ENCODE data around the gene DRC7. TPM values are rescaled to one million over a fixed set of nuclear protein-coding genes. Genes with fewer than 3 reads are reported as not detected.

Gene DRC7
- polyA plus RNA-seq, 1 donor, result 0.22 TPM

DNA sequence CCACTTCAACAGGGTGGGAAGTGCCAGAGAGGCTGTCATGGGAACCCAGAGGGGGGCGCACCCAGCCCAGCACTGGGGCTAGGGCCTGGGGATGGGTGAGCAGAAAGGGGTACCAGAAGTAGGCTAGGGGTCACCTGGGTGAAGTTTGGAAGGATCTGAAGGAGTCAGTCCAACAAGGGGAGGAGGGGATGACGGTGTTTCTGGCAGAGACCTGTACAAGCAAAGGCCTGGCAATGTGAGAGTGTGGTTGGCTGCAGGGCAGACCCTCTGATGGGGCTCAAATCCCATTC lies 27.5 kb downstream of the DRC7 start:
- Histone ChIP-seq H3K9me3 (ENCODE audit: control insufficient read depth, low read depth, low read length) (no peaks in the 10 kb centered on the region), H3K27me3 (ENCODE audit: control insufficient read depth, insufficient read depth, low read length) (no peaks in the 10 kb centered on the region), H3K4me1 (ENCODE audit: control insufficient read depth, insufficient read depth, low read length) (no peaks in the 10 kb centered on the region), H3K27ac (ENCODE audit: low read length) (no peak overlapping the region), H3K36me3 (ENCODE audit: control insufficient read depth, insufficient read depth, low read length) (no peaks in the 10 kb centered on the region), H3K4me3 (ENCODE audit: low read length) (no peak overlapping the region)
- WGBS (ENCODE audit: insufficient coverage, low lambda C conversion rate), result no CpG with 5 or more reads among the region's 2 CpGs
- no peak for DNase-seq

DNA sequence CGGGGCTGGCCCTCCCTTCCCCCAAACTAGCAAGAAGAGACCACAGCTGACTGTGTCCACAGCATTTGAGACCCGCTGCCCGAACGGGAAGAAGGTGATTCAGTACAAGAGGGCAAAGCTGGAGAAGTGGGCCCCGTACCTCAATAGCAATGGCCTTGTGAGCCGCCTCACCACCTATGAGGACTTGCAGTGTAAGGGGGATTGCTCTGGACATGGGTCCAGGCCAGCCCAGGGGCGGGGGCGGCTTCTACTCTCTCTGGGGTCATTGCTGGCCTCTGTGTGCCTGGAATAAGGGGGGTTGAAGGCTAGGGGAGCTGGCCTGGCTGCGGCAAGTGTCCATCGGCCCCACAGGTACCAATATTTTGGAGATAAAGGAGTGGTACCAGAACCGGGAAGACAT lies 28.0 kb downstream of the DRC7 start:
- H3K4me1 ChIP-seq (ENCODE audit: control insufficient read depth, insufficient read depth, low read length), result no peaks in the 10 kb centered on the region
- no CpG with 5 or more reads among the region's 11 CpGs for WGBS (ENCODE audit: insufficient coverage, low lambda C conversion rate)

DNA sequence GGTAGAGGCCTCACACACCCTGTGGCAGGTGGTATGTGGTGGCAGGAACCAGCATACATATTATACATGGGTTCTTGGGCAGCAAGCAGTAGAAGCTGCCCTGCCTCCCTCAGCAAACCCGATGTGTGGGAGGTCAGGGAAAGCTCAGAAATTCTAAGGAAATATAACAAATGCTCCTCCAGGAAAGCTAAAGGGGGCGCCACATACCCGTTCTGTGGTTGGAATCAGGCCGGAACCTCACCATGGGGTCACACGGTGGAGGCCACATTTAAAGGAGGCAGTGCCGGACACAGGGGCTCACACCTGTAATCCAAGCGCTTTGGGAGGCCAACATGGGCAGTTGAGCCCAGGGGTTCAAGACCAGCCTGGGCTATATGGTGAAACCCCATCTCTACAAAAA lies 28.6 kb downstream of the DRC7 start:
- Histone ChIP-seq H3K9me3 (ENCODE audit: control insufficient read depth, low read depth, low read length) (no peaks in the 10 kb centered on the region), H3K4me3 (ENCODE audit: low read length) (no peak overlapping the region), H3K4me1 (ENCODE audit: control insufficient read depth, insufficient read depth, low read length) (no peaks in the 10 kb centered on the region), H3K27ac (ENCODE audit: low read length) (no peak overlapping the region), H3K36me3 (ENCODE audit: control insufficient read depth, insufficient read depth, low read length) (no peaks in the 10 kb centered on the region), H3K27me3 (ENCODE audit: control insufficient read depth, insufficient read depth, low read length) (no peaks in the 10 kb centered on the region)
- no peak for DNase-seq
- no CpG with 5 or more reads among the region's 7 CpGs for WGBS (ENCODE audit: insufficient coverage, low lambda C conversion rate)

More for the DNA sequence above, 28.0 kb downstream of the DRC7 start:
- H3K9me3 ChIP-seq (ENCODE audit: control insufficient read depth, low read depth, low read length), result no peaks in the 10 kb centered on the region
- no peaks in the 10 kb centered on the region for H3K36me3 ChIP-seq (ENCODE audit: control insufficient read depth, insufficient read depth, low read length)
- DNase-seq, result no peak
- H3K27ac ChIP-seq (ENCODE audit: low read length), result no peak overlapping the region
- H3K27me3 ChIP-seq (ENCODE audit: control insufficient read depth, insufficient read depth, low read length), result no peaks in the 10 kb centered on the region
- H3K4me3 ChIP-seq (ENCODE audit: low read length), result no peak overlapping the region

DNA sequence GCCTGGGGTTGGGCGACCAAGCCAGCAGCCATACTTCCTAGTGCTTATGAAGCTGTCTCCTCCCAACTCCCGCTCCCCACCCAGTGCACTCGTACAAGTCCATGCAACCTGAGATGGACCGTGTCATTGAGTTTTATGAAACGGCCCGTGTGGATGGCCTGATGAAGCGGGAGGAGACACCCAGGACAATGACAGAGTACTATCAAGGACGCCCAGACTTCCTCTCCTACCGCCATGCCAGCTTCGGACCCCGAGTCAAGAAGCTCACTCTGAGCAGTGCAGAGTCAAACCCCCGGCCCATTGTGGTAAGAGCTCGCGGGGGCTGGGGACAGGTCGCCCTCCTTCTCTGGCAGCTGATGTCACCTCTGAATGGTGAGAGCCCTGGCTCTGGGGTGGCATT lies 29.9 kb downstream of the DRC7 start:
- Histone ChIP-seq H3K4me3 (ENCODE audit: low read length) (no peak overlapping the region), H3K9me3 (ENCODE audit: control insufficient read depth, low read depth, low read length) (no peaks in the 10 kb centered on the region), H3K27ac (ENCODE audit: low read length) (no peak overlapping the region), H3K36me3 (ENCODE audit: control insufficient read depth, insufficient read depth, low read length) (no peaks in the 10 kb centered on the region), H3K4me1 (ENCODE audit: control insufficient read depth, insufficient read depth, low read length) (no peaks in the 10 kb centered on the region), H3K27me3 (ENCODE audit: control insufficient read depth, insufficient read depth, low read length) (no peaks in the 10 kb centered on the region)
- no CpG with 5 or more reads among the region's 15 CpGs for WGBS (ENCODE audit: insufficient coverage, low lambda C conversion rate)
- DNase-seq, result no peak

DNA sequence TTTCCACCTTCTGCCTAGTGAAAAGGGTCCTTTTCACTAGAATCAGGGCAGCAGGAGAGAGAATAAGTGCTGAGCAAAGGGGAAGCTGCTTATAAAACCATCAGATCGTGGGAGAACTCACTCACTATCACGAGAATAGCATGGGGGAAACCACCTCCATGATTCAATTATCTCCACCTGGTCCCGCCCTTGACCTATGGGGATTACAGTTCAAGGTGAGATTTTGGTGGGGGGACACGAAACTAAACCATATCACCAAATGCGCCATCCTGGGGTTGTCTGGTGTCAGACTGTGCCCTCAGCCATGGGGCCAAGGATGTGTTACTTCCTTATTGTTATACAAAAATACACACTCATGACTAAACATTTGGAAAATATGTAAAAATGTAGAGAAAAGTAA lies 30.5 kb downstream of the DRC7 start:
- WGBS (ENCODE audit: insufficient coverage, low lambda C conversion rate), result 80% methylated on average over 1 of the region's 5 CpGs
- H3K9me3 ChIP-seq (ENCODE audit: control insufficient read depth, low read depth, low read length), result no peaks in the 10 kb centered on the region
- H3K27ac ChIP-seq (ENCODE audit: low read length), result no peak overlapping the region
- no peaks in the 10 kb centered on the region for H3K4me1 ChIP-seq (ENCODE audit: control insufficient read depth, insufficient read depth, low read length)
- H3K4me3 ChIP-seq (ENCODE audit: low read length), result no peak overlapping the region
- no peak for DNase-seq
- no peaks in the 10 kb centered on the region for H3K36me3 ChIP-seq (ENCODE audit: control insufficient read depth, insufficient read depth, low read length)
- no peaks in the 10 kb centered on the region for H3K27me3 ChIP-seq (ENCODE audit: control insufficient read depth, insufficient read depth, low read length)

DNA sequence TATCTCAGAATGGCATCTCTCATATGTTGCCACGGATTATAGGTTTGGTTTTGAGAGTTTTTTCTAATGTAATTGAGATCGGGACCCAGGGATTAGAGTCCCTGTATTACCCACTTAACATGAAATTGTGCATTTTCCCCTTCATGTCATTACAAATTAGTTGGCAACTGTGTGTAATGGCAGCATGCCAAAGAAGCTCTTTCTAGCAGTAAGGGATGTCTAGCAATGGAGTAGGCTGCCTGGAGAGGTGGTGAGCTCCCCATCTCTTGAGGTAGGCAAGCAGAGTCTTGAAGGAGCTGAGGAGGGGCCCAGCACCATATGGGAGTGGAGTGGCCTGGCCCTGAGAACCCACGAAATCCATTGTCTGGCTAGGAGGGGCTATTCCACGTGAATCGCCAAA lies 30.9 kb downstream of the DRC7 start:
- DNase-seq, result no peak
- Histone ChIP-seq H3K27ac (ENCODE audit: low read length) (no peak overlapping the region), H3K4me1 (ENCODE audit: control insufficient read depth, insufficient read depth, low read length) (no peaks in the 10 kb centered on the region), H3K36me3 (ENCODE audit: control insufficient read depth, insufficient read depth, low read length) (no peaks in the 10 kb centered on the region), H3K27me3 (ENCODE audit: control insufficient read depth, insufficient read depth, low read length) (no peaks in the 10 kb centered on the region), H3K9me3 (ENCODE audit: control insufficient read depth, low read depth, low read length) (no peaks in the 10 kb centered on the region), H3K4me3 (ENCODE audit: low read length) (no peak overlapping the region)
- no CpG with 5 or more reads among the region's 5 CpGs for WGBS (ENCODE audit: insufficient coverage, low lambda C conversion rate)

DNA sequence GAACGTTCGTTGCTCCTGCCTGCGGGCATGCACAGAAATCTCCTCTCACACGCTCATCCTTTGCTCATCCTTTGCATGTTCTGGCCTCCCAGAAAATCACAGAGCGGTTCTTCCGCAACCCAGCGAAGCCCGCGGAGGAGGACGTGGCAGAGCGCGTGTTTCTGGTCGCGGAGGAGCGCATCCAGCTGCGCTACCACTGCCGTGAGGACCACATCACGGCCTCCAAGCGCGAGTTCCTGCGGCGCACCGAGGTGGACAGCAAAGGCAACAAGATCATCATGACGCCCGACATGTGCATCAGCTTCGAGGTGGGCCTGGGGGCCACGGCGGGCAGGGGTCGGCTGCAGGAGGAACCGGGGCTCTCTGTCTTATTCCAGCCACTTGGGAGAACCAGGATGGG lies 31.4 kb downstream of the DRC7 start:
- no peaks in the 10 kb centered on the region for H3K4me1 ChIP-seq (ENCODE audit: control insufficient read depth, insufficient read depth, low read length)

DNA sequence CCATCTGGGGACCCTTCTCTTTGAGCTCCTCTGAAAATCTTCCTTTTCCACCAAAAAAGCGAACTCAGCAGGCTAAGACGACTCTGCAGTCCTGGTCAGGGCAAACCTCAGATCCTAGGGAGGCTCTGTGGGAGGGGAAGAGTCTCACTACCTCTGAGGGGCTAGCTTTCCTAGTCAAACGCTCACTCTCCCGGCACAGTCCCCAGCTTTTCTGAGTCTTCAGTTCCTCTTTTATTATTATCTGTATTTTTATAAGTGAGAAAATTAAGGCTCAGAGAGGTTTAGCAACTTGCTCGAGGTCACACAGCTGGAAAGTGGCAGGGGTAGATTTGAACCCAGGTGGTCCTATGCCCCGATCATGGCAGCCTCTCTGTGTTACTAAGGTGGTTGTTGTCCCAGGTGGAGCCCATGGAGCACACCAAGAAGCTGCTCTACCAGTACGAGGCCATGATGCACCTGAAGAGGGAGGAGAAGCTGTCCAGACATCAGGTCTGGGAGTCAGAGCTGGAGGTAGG lies 31.9 kb downstream of the DRC7 start:
- Histone ChIP-seq H3K27ac (ENCODE audit: low read length) (no peak overlapping the region), H3K27me3 (ENCODE audit: control insufficient read depth, insufficient read depth, low read length) (no peaks in the 10 kb centered on the region), H3K4me3 (ENCODE audit: low read length) (no peak overlapping the region), H3K9me3 (ENCODE audit: control insufficient read depth, low read depth, low read length) (no peaks in the 10 kb centered on the region), H3K4me1 (ENCODE audit: control insufficient read depth, insufficient read depth, low read length) (no peaks in the 10 kb centered on the region), H3K36me3 (ENCODE audit: control insufficient read depth, insufficient read depth, low read length) (no peaks in the 10 kb centered on the region)
- WGBS (ENCODE audit: insufficient coverage, low lambda C conversion rate), result no CpG with 5 or more reads among the region's 7 CpGs
- no peak for DNase-seq

More for the DNA sequence above, 31.4 kb downstream of the DRC7 start:
- WGBS (ENCODE audit: insufficient coverage, low lambda C conversion rate), result 100% methylated on average over 2 of the region's 30 CpGs
- no peaks in the 10 kb centered on the region for H3K9me3 ChIP-seq (ENCODE audit: control insufficient read depth, low read depth, low read length)
- no peak overlapping the region for H3K27ac ChIP-seq (ENCODE audit: low read length)
- H3K36me3 ChIP-seq (ENCODE audit: control insufficient read depth, insufficient read depth, low read length), result no peaks in the 10 kb centered on the region
- DNase-seq, result no peak
- H3K4me3 ChIP-seq (ENCODE audit: low read length), result no peak overlapping the region
- no peaks in the 10 kb centered on the region for H3K27me3 ChIP-seq (ENCODE audit: control insufficient read depth, insufficient read depth, low read length)

DNA sequence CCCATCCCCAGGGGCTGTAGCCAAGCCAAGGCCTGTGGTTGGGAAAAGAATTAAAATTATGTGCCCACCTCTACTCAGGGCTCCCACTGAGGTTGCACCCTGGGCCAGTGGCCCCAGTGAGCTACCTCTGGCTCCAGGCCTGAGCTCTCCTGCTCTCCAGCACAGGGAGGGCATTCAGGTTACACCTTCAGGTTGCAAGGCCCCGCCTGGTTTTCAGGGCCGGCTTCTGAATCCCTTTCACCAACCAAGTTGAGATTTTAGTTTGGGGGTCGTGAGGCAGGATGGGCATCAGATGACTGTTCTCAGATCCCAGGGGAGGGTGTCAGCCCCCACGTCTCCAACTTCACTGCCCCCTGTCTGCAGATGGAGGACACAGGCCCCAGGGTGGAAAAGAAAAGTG lies 33.0 kb downstream of the DRC7 start:
- no peaks in the 10 kb centered on the region for H3K4me1 ChIP-seq (ENCODE audit: control insufficient read depth, insufficient read depth, low read length)
- no peak for DNase-seq

DNA sequence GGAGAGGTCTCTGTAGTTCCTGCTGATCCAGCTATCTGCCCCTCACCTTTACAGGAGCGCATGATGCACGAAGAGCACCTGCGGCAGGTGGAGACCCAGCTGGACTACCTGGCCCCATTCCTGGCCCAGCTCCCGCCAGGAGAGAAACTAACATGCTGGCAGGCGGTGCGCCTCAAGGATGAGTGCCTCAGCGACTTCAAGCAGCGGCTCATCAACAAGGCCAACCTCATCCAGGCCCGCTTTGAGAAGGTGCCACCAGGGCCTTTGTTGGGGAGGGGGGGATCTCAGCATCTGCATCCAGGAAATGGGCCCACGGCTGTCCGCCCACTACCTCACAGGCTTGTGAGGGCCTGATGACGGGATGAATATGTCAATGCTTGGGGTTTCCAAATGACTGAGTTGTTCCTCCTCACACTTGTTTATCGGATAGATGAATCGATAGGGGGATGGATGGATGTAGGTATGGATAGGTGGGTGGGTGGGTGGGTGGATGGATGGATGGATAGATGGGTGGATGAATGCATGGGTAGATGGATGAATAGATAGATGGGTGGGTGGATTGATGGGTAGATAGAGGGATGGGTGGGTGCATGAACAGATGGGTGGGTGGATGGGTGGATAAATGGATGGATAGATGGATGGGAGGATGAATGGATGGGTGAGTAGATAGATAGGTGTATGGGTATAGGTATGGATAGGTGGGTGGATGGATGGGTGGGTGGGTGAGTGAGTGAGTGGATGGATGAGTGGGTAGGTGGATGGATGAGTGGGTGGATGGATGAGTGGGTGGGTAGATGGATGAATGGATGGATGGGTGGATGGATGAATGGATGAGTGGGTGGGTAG lies 34.0 kb downstream of the DRC7 start:
- DNase-seq, result no peak
- Histone ChIP-seq H3K9me3 (ENCODE audit: control insufficient read depth, low read depth, low read length) (no peaks in the 10 kb centered on the region), H3K4me1 (ENCODE audit: control insufficient read depth, insufficient read depth, low read length) (no peaks in the 10 kb centered on the region), H3K36me3 (ENCODE audit: control insufficient read depth, insufficient read depth, low read length) (no peaks in the 10 kb centered on the region), H3K4me3 (ENCODE audit: low read length) (no peak overlapping the region), H3K27ac (ENCODE audit: low read length) (no peak overlapping the region), H3K27me3 (ENCODE audit: control insufficient read depth, insufficient read depth, low read length) (no peaks in the 10 kb centered on the region)
- WGBS (ENCODE audit: insufficient coverage, low lambda C conversion rate), result no CpG with 5 or more reads among the region's 14 CpGs

More for the DNA sequence above, 33.0 kb downstream of the DRC7 start:
- Histone ChIP-seq H3K4me3 (ENCODE audit: low read length) (no peak overlapping the region), H3K27ac (ENCODE audit: low read length) (no peak overlapping the region), H3K36me3 (ENCODE audit: control insufficient read depth, insufficient read depth, low read length) (no peaks in the 10 kb centered on the region), H3K9me3 (ENCODE audit: control insufficient read depth, low read depth, low read length) (no peaks in the 10 kb centered on the region), H3K27me3 (ENCODE audit: control insufficient read depth, insufficient read depth, low read length) (no peaks in the 10 kb centered on the region)
- WGBS (ENCODE audit: insufficient coverage, low lambda C conversion rate), result no CpG with 5 or more reads among the region's 4 CpGs

DNA sequence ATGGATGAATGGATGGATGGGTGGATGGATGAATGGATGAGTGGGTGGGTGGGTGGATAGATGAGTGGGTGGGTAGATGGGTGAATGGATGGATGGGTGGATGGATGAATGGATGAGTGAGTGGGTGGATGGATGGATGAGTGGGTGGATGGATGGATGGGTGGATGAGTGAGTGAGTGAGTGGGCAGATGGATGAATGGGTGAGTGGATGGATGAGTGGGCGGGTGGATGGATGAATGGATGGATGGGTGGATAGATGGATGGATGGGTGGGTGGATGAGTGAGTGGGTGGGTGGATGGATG lies 34.5 kb downstream of the DRC7 start:
- WGBS (ENCODE audit: insufficient coverage, low lambda C conversion rate), result no CpG with 5 or more reads among the region's 1 CpG
- Histone ChIP-seq H3K4me3 (ENCODE audit: low read length) (no peak overlapping the region), H3K27ac (ENCODE audit: low read length) (no peak overlapping the region), H3K4me1 (ENCODE audit: control insufficient read depth, insufficient read depth, low read length) (no peaks in the 10 kb centered on the region), H3K27me3 (ENCODE audit: control insufficient read depth, insufficient read depth, low read length) (no peaks in the 10 kb centered on the region), H3K9me3 (ENCODE audit: control insufficient read depth, low read depth, low read length) (no peaks in the 10 kb centered on the region), H3K36me3 (ENCODE audit: control insufficient read depth, insufficient read depth, low read length) (no peaks in the 10 kb centered on the region)
- DNase-seq, result no peak
